ENCODE results near the gene RPTOR.

Gene RPTOR

GRCh38 chr17:80746262-80746935, 201.8 kb downstream of the RPTOR start:
- no peak overlapping the region for H3K9ac ChIP-seq (ENCODE audit: low read length)
- no peak overlapping the region for H3K27ac ChIP-seq (ENCODE audit: low read length)
- no peak overlapping the region for H2AFZ ChIP-seq (ENCODE audit: low read depth, low read length)
- H3K36me3 ChIP-seq (replicated peaks; ENCODE audit: low read depth, low read length): no peaks in the 10 kb centered on the region
- H3K4me2 ChIP-seq (ENCODE audit: low read length): no peak overlapping the region
- H3K9me3 ChIP-seq (ENCODE audit: insufficient read depth, low read length): no peaks in the 10 kb centered on the region
- H3K4me3 ChIP-seq (ENCODE audit: low read length): no peak overlapping the region
- no peaks in the 10 kb centered on the region for H3K27me3 ChIP-seq (ENCODE audit: low read depth, low read length)
- no peaks in the 10 kb centered on the region for H3K4me1 ChIP-seq (ENCODE audit: low read length)
- no peak for TF ChIP-seq EZH2phosphoT487 (IDR thresholded peaks at IDR 0.05; ENCODE audit: low read depth)
- TF ChIP-seq CTCF (IDR thresholded peaks at IDR 0.05; ENCODE audit: low read depth, low read length): no peak
- no peaks in the 10 kb centered on the region for H3K79me2 ChIP-seq (ENCODE audit: low read length)
- H4K20me1 ChIP-seq (ENCODE audit: insufficient read depth, low read length): no peaks in the 10 kb centered on the region

- Histone ChIP-seq H3K27me3 (ENCODE audit: low read depth, low read length) (no peaks in the 10 kb centered on the region), H2AFZ (ENCODE audit: low read depth, low read length) (no peak overlapping the region), H3K4me3 (ENCODE audit: low read length) (no peak overlapping the region), H3K36me3 (replicated peaks; ENCODE audit: low read depth, low read length) (no peaks in the 10 kb centered on the region), H3K9ac (ENCODE audit: low read length) (no peak overlapping the region), H4K20me1 (ENCODE audit: insufficient read depth, low read length) (no peaks in the 10 kb centered on the region), H3K27ac (ENCODE audit: low read length) (no peak overlapping the region), H3K4me2 (ENCODE audit: low read length) (no peak overlapping the region), H3K9me3 (ENCODE audit: insufficient read depth, low read length) (no peaks in the 10 kb centered on the region), H3K79me2 (ENCODE audit: low read length) (no peaks in the 10 kb centered on the region), H3K4me1 (ENCODE audit: low read length) (no peaks in the 10 kb centered on the region)
- TF ChIP-seq EZH2phosphoT487 (IDR thresholded peaks at IDR 0.05; ENCODE audit: low read depth): no peak
- TF ChIP-seq CTCF (IDR thresholded peaks at IDR 0.05; ENCODE audit: low read depth, low read length): no peak
Measured at GRCh38 chr17:80747469-80747868, 202.8 kb downstream of the RPTOR start.

- no peaks in the 10 kb centered on the region for H3K79me2 ChIP-seq (ENCODE audit: low read length)
- H3K9ac ChIP-seq (ENCODE audit: low read length): no peak overlapping the region
- no peaks in the 10 kb centered on the region for H3K9me3 ChIP-seq (ENCODE audit: insufficient read depth, low read length)
- H3K4me1 ChIP-seq (ENCODE audit: low read length): no peaks in the 10 kb centered on the region
- H3K27me3 ChIP-seq (ENCODE audit: low read depth, low read length): no peaks in the 10 kb centered on the region
- no peaks in the 10 kb centered on the region for H4K20me1 ChIP-seq (ENCODE audit: insufficient read depth, low read length)
- H3K36me3 ChIP-seq (replicated peaks; ENCODE audit: low read depth, low read length): peaks cover 6% of the 10 kb centered on the region
- H3K27ac ChIP-seq (ENCODE audit: low read length): no peak overlapping the region
- no peak overlapping the region for H3K4me3 ChIP-seq (ENCODE audit: low read length)
- H3K4me2 ChIP-seq (ENCODE audit: low read length): no peak overlapping the region
- H2AFZ ChIP-seq (ENCODE audit: low read depth, low read length): no peak overlapping the region
- TF ChIP-seq EZH2phosphoT487 (IDR thresholded peaks at IDR 0.05; ENCODE audit: low read depth) (no peak), CTCF (IDR thresholded peaks at IDR 0.05; ENCODE audit: low read depth, low read length) (no peak)
Measured at GRCh38 chr17:80749611-80750010, 205.0 kb downstream of the RPTOR start.

- H2AFZ ChIP-seq (ENCODE audit: low read depth, low read length): no peak overlapping the region
- no peaks in the 10 kb centered on the region for H3K4me1 ChIP-seq (ENCODE audit: low read length)
- H3K4me2 ChIP-seq (ENCODE audit: low read length): no peak overlapping the region
- H3K4me3 ChIP-seq (ENCODE audit: low read length): no peak overlapping the region
- TF ChIP-seq CTCF (IDR thresholded peaks at IDR 0.05; ENCODE audit: low read depth, low read length): no peak
- TF ChIP-seq EZH2phosphoT487 (IDR thresholded peaks at IDR 0.05; ENCODE audit: low read depth): no peak
- H3K79me2 ChIP-seq (ENCODE audit: low read length): no peaks in the 10 kb centered on the region
- no peak overlapping the region for H3K27ac ChIP-seq (ENCODE audit: low read length)
- no peaks in the 10 kb centered on the region for H4K20me1 ChIP-seq (ENCODE audit: insufficient read depth, low read length)
- no peak overlapping the region for H3K9ac ChIP-seq (ENCODE audit: low read length)
- no peaks in the 10 kb centered on the region for H3K9me3 ChIP-seq (ENCODE audit: insufficient read depth, low read length)
- H3K27me3 ChIP-seq (ENCODE audit: low read depth, low read length): no peaks in the 10 kb centered on the region
- H3K36me3 ChIP-seq (replicated peaks; ENCODE audit: low read depth, low read length): peaks cover 6% of the 10 kb centered on the region
Measured at GRCh38 chr17:80750263-80750662, 205.6 kb downstream of the RPTOR start.
